Activated T-helper 17 cell treated with anti-CD3 and anti-CD28 coated beads, Interleukin-2, amount 50 U/mL, for 72 hours (primary cell): ENCODE measurements around the gene MAP6D1. TPM values are rescaled to one million over a fixed set of nuclear protein-coding genes. Genes with fewer than 3 reads are reported as not detected.
A peak's percentile ranks its signal among the peaks of the same experiment; 100 is the strongest.
"Not testable (repeated sequence)": the region's sequence is repeated elsewhere in the genome, so short reads cannot be mapped to it uniquely, and the experiment has no call there.

Source experiments
- ATAC-seq: fragments of 150-1000 bp; cut with Tn5 transposase; replicated peaks from 2 replicates; pipeline ENCODE4 v1.10.0; 2021; ENCODE audit warnings: mild to moderate bottlenecking, moderate library complexity
- H3K27ac Mint-ChIP-seq: one replicate; pipeline ENCODE4 v1.8.0; 2022; ENCODE audit warnings: mixed read lengths
- H3K27me3 Mint-ChIP-seq: one replicate; pipeline ENCODE4 v1.8.0; 2022; ENCODE audit warnings: mixed read lengths
- H3K36me3 Mint-ChIP-seq: one replicate; pipeline ENCODE4 v1.8.0; 2022; ENCODE audit warnings: low read depth, mild to moderate bottlenecking, mixed read lengths
- H3K4me1 Mint-ChIP-seq: one replicate; pipeline ENCODE4 v1.8.0; 2022; ENCODE audit warnings: mixed read lengths
- H3K4me3 Mint-ChIP-seq: one replicate; pipeline ENCODE4 v1.8.0; 2022; ENCODE audit warnings: mild to moderate bottlenecking, mixed read lengths
- H3K9me3 Mint-ChIP-seq: one replicate; pipeline ENCODE4 v1.8.0; 2022; ENCODE audit warnings: mixed read lengths
- total RNA-seq, 2 donors: library from RNA; stranded (reverse); gene quantifications; one replicate each; pipeline ENCODE4 v1.2.3, GENCODE V29; 2022

MAP6D1 gene
- total RNA-seq, 2 donors from 2014 or later = 1.4 to 2.0 TPM

DNA sequence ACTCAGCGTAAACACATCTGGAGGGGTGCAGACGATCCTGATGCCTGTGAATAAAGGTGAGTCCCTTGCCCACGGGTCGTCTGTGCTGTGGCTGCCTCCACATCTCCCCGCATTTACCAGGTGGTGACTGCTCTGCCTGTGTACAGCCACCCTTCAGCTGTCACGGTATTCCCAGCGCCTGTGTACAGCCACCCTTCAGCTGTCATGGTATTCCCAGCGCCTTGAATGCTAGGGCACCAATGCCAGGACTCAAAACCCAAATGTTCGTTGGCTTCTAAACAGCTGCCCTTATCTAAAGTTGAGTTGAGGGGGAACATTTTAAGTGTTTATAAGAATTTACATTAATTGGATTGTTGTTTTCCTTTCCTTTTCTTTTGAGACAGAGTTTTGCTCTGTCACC, 27.4 kb downstream of the MAP6D1 start:
- Mint-ChIP-seq H3K4me1 (peaks cover 5% of the 10 kb centered on the region), H3K27me3 (no peaks in the 10 kb centered on the region), H3K27ac (no peak overlapping the region), H3K36me3 (peaks cover 97% of the 10 kb centered on the region), H3K4me3 (no peak overlapping the region), H3K9me3 (no peaks in the 10 kb centered on the region)
- ATAC-seq = no peak

DNA sequence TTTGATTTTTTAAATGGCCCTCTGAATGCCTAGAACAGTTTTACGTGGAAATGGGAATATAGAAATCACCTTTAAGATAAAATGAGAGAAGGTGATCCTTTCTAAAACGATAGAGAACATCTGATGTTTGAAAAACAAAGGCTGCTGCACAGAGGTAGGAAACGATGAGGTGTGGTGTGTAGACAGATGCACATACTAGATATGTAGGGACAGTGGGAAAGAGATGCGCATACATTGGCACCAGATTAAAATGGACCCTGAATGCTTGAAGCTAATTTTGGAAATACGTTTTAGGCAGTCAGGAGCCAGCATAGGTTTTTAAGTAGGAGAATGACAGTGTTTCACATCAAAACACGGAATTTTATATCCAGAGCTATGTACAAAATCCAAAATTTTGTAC, 29.0 kb downstream of the MAP6D1 start:
- Mint-ChIP-seq H3K4me1 (peaks cover 5% of the 10 kb centered on the region), H3K36me3 (peaks cover 97% of the 10 kb centered on the region), H3K4me3 (no peak overlapping the region), H3K27ac (no peak overlapping the region), H3K27me3 (no peaks in the 10 kb centered on the region), H3K9me3 (no peaks in the 10 kb centered on the region)
- no peak for ATAC-seq

DNA sequence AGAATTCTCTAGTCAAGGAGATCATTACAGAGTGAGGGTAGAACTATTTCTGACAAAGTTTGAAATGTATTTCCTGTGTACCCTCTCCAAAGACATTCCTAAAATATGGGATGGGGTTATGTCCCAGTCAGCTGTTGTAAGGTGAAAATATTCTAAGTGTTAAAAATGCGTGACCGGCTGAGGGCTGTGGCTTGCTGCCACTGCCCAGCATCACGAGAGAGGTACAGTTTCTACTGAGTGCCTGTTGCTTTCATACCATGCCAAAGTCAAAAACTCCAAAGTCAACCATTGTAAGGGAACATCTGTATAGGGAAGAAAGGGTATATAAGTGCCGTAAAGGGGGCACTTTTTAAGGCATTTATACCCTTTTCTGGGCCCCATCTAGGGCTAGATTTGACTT, 30.9 kb downstream of the MAP6D1 start:
- no peak for ATAC-seq
- H3K4me1 Mint-ChIP-seq = no peaks in the 10 kb centered on the region
- H3K27me3 Mint-ChIP-seq = no peaks in the 10 kb centered on the region
- H3K36me3 Mint-ChIP-seq = peaks cover 97% of the 10 kb centered on the region
- H3K27ac Mint-ChIP-seq = no peak overlapping the region
- H3K9me3 Mint-ChIP-seq = no peaks in the 10 kb centered on the region
- H3K4me3 Mint-ChIP-seq = no peak overlapping the region

DNA sequence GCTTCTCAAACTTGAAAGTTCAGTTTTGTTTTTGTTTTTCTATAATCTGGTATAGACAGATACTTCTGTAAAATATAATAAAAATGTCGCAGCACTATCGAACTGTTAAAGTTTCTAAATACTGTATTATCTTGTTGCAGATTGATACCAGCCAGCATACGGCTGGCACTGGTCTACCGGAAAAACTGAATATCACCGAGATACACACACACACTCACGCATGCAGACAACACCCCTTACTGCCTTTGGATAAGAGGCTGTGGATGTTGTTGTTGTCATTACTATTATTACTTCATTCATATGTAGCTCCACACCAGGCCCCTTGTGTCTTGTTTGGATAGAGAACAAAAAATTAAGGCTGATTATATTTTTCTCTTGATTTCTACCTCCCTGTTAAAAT, 32.4 kb downstream of the MAP6D1 start:
- Mint-ChIP-seq H3K9me3 (no peaks in the 10 kb centered on the region), H3K27me3 (no peaks in the 10 kb centered on the region), H3K4me3 (no peak overlapping the region), H3K36me3 (peaks cover 97% of the 10 kb centered on the region), H3K4me1 (peaks cover 5% of the 10 kb centered on the region), H3K27ac (no peak overlapping the region)
- no peak for ATAC-seq

DNA sequence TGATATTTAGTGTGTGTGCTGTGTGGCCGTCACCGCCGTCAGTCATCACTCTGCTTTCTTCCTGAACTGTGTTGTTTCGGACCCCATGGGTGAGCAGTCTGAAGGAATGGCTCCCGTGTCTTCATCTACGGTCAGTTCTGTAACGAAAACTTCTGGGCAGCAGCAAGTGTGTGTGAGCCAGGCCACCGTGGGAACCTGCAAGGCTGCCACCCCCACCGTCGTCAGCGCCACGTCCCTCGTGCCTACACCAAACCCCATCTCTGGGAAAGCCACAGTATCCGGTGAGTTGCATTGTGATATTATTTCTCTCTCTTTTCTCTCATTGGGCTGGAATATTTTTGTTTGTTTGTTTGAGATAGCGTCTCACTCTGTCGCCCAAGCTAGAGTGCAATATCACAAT, 34.7 kb downstream of the MAP6D1 start:
- Mint-ChIP-seq H3K27me3 (no peaks in the 10 kb centered on the region), H3K9me3 (no peaks in the 10 kb centered on the region), H3K36me3 (peaks cover 98% of the 10 kb centered on the region), H3K4me1 (peaks cover 5% of the 10 kb centered on the region), H3K4me3 (no peak overlapping the region), H3K27ac (no peak overlapping the region)
- ATAC-seq = no peak

DNA sequence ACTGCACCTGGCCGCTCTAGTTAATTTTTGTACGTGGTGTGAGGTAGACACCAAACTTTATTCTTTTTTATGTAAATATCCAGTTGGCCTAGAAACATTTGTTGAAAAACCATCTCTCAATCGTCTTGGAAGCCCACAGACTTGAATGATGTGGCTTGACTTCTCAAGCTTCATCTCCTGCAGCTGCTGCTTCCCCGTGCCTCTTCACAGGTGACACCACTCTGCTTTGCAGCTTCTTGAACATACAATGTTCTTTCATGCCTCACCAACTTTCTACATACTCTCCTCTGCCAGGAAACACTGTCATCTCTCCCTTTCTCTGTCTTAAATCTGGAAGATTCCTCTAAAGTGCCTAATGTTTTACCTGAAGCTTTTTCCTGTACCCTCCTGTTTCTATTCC, 35.6 kb downstream of the MAP6D1 start:
- H3K36me3 Mint-ChIP-seq = peaks cover 99% of the 10 kb centered on the region
- H3K9me3 Mint-ChIP-seq = no peaks in the 10 kb centered on the region
- H3K4me3 Mint-ChIP-seq = no peak overlapping the region
- H3K27ac Mint-ChIP-seq = no peak overlapping the region
- H3K27me3 Mint-ChIP-seq = no peaks in the 10 kb centered on the region
- ATAC-seq = no peak
- peaks cover 5% of the 10 kb centered on the region for H3K4me1 Mint-ChIP-seq

DNA sequence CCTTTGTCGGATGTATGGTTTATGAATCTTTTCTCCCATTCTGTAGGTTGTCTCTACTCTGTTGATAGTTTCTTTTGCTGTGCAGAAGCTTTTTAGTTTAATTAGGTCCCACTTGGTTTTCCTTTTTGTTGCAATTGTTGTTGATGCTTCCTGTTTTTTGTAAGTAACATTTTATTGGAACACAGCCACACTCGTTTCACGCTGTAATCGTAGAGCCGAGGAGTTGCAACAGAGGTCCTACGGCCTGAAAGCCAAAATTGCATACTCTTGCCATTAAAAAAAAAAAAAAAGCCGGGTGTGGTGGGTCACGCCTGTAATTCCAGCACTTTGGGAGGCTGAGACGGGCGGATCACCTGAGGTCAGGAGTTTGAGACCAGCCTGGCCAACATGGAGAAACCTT, 40.9 kb downstream of the MAP6D1 start:
- not testable (repeated sequence) for H3K9me3 Mint-ChIP-seq, H3K4me1 Mint-ChIP-seq, H3K4me3 Mint-ChIP-seq, ATAC-seq, H3K27me3 Mint-ChIP-seq, H3K27ac Mint-ChIP-seq
- H3K36me3 Mint-ChIP-seq = peaks cover 99% of the 10 kb centered on the region

DNA sequence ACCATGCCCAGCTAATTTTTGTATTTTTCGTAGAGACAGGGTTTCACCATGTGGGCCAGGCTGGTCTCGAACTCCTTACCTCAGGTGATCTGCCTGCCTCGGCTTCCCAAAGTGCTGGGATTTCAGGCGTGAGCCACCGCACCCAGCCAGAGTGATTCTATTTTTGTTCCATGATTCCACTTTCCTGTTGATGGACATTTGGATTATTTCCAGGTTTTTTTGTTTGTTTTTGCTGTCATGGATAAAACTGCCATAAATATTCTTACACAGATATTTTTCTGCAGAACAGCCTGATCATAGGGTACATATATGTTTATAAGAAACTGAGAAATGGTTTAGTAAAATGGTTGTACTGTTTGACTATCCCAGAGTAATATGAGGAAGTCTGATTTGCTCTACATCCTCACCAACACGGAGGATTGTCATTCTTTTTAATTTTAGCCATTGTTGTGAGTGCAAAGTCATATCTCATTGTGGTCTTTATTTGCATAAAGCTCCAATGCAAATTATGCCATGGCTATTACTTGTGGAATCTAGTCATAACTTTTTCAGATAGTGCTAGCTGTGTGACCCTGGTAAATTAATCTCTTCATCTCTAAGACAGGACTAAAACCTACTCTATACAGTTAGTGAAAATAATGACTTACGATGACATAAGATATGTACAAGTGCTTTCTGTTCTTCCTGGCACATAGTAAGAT, 42.7 kb downstream of the MAP6D1 start:
- Mint-ChIP-seq H3K4me3 (no peak overlapping the region), H3K36me3 (peaks cover 100% of the 10 kb centered on the region), H3K9me3 (no peaks in the 10 kb centered on the region), H3K27me3 (no peaks in the 10 kb centered on the region), H3K27ac (peak overlapping the region; percentile 38), H3K4me1 (no peaks in the 10 kb centered on the region)
- peak; percentile 26 for ATAC-seq

DNA sequence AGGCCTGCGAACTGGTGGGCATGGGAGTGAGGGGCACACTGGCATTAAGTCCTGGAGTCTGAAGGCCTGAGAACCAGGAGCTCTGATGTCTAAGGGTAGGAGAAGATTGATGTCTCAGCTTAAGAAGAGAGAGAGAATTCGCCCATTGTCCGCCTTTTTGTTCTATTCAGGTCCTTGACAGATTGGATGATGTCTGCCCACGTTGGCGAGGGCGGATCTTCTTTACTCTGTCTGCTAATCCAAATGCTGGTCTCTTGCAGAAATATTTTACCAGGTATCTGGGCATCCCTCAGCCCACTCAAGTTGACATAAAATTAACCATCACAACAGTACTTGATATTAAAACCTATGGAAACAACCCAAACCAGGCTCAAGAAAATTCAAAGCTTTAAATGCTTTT, 44.1 kb downstream of the MAP6D1 start:
- Mint-ChIP-seq H3K36me3 (peaks cover 100% of the 10 kb centered on the region), H3K27me3 (no peaks in the 10 kb centered on the region), H3K27ac (no peak overlapping the region), H3K4me3 (no peak overlapping the region), H3K4me1 (no peaks in the 10 kb centered on the region), H3K9me3 (no peaks in the 10 kb centered on the region)
- ATAC-seq = no peak

DNA sequence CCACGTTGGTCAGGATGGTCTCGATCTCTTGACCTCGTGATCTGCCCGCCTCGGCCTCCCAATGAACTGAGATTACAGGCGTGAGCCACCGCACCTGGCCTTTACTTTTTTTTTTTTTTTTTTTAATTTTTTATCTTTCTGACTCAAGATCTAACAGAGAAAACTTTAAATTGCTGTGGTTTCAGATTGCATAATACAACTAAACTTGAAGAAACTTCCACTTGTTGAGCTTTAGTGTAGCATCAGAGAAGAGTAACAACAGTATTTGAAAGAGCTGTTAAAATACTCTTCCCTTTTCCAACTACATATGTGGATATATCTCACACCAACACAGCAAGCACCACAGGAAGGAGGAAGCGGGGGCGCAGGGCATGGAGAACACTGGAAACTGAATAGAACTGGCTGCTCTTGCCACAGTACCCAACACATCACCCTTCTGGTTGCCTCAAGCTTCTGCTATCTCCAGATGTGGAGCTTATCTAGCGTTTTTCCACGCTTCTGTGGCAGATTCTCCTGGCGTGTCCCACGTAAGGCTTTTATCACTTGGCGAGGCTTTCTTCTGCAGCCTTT, 45.4 kb downstream of the MAP6D1 start:
- Mint-ChIP-seq H3K4me3 (no peak overlapping the region), H3K27me3 (no peaks in the 10 kb centered on the region), H3K4me1 (no peaks in the 10 kb centered on the region), H3K27ac (no peak overlapping the region), H3K9me3 (no peaks in the 10 kb centered on the region), H3K36me3 (peaks cover 100% of the 10 kb centered on the region)
- ATAC-seq = no peak

DNA sequence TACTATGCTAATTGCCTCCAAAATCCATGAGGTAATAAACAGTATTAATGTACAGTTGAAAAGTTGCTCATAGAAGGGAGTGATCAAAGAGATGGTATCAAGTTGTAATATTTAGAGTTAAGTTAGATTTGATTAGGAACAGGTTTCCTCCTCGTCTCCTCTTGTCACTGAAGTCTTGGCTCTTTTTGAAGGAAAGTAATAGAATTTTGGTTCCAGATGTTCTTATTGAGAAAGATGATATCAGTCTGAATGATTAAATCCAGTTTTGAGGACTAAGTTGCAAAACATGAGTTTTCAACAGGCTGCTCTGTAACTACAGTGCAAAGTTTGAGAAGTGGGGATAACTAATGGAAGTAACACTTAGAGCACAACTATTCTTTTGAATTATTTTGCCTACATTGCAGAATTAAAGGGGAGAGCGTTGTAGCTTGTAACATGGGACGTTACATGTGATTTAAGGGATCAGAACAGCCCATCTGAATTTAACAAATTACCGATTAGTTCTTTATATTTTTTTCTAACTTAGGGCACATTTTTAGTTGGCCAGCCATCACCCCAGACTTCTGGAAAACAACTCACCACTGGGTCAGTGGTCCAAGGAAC, 48.3 kb downstream of the MAP6D1 start:
- no peaks in the 10 kb centered on the region for H3K9me3 Mint-ChIP-seq
- H3K36me3 Mint-ChIP-seq = peaks cover 100% of the 10 kb centered on the region
- no peak overlapping the region for H3K27ac Mint-ChIP-seq
- no peaks in the 10 kb centered on the region for H3K4me1 Mint-ChIP-seq
- no peak for ATAC-seq
- H3K4me3 Mint-ChIP-seq = no peak overlapping the region
- H3K27me3 Mint-ChIP-seq = no peaks in the 10 kb centered on the region

DNA sequence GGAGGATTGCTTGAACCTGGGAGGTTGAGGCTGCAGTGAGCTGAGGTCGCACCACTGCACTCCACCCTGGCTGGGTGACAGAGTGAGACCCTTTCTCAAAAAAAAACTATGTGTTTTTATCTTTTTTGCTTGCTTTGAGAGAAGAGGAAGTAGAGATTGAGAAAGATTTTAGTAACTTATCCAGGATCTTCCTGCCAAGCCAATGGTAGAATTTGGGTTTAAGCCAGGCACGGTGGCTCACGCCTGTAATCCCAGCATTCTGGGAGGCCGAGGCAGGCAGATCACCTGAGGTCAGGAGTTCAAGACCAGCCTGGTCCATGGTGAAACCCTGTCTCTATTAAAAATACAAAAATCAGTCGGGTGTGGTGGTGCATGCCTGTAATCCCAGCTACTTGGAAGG, 48.9 kb downstream of the MAP6D1 start:
- H3K27ac Mint-ChIP-seq, ATAC-seq: not testable (repeated sequence)
- peaks cover 100% of the 10 kb centered on the region for H3K36me3 Mint-ChIP-seq

DNA sequence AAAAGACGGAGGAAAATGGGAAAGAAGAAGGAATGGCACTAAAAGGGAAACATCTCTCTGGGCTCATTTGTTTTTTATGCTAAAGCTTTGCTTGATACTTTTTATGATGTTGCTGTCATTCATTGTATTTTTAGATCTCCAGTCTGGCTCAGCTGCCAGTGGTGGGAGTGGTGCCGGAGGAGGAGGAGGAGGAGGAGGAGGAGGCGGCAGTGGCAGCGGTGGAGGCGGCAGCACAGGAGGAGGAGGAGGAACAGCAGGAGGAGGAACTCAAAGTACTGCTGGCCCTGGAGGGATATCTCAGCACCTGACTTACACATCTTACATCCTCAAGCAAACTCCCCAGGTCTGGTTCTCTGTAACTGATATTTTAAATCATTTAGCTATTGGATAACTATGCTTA, 49.6 kb downstream of the MAP6D1 start:
- Mint-ChIP-seq H3K4me3 (no peak overlapping the region), H3K36me3 (peaks cover 100% of the 10 kb centered on the region), H3K4me1 (no peaks in the 10 kb centered on the region), H3K9me3 (no peaks in the 10 kb centered on the region), H3K27me3 (no peaks in the 10 kb centered on the region), H3K27ac (no peak overlapping the region)
- no peak for ATAC-seq

More for the DNA sequence above, 48.9 kb downstream of the MAP6D1 start:
- H3K9me3 Mint-ChIP-seq, H3K4me1 Mint-ChIP-seq, H3K4me3 Mint-ChIP-seq, H3K27me3 Mint-ChIP-seq: not testable (repeated sequence)

DNA sequence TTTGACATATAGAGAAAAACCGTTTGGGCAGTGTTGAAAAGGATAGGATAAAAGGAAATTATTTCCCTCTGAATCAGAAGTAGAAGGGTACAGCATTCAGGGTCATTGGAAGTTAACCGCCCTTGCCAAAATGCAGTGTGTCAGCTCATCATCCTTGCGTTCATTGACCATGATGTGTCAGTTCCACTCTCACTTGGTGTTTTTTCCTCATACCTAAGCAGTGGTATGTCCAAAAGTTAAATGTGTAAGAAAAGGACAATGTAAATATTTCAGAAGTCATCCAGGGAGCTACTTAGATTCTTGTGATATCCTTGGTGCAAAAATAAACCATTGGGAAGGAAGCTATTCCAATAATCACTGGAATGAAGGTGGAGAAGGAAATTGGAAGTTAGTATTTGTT, 50.7 kb downstream of the MAP6D1 start:
- no peak overlapping the region for H3K27ac Mint-ChIP-seq
- ATAC-seq = no peak
- no peaks in the 10 kb centered on the region for H3K27me3 Mint-ChIP-seq
- H3K4me3 Mint-ChIP-seq = no peak overlapping the region
- no peaks in the 10 kb centered on the region for H3K9me3 Mint-ChIP-seq
- H3K36me3 Mint-ChIP-seq = peaks cover 97% of the 10 kb centered on the region
- H3K4me1 Mint-ChIP-seq = no peaks in the 10 kb centered on the region

DNA sequence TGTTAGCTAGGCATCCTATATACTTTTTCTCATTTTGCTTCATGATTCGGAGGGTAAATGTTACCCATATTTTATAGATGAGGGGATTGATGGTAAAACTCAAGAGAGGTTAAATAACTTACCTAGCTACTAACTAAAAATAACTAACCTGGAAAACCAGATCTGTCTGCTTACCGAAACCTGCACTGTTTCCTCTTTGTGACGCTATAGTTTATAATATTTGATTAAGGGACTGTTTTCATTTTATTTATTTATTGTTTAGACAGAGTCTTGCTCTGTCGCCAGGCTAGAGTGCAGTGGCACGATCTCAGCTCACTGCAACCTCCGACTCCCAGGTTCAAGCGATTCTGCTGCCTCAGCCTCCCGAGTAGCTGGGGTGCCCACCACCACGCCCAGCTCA, 55.9 kb downstream of the MAP6D1 start:
- H3K4me3 Mint-ChIP-seq = no peak overlapping the region
- H3K27ac Mint-ChIP-seq = peak overlapping the region; percentile 48
- no peaks in the 10 kb centered on the region for H3K27me3 Mint-ChIP-seq
- peaks cover 96% of the 10 kb centered on the region for H3K36me3 Mint-ChIP-seq
- no peaks in the 10 kb centered on the region for H3K9me3 Mint-ChIP-seq
- no peak for ATAC-seq
- peaks cover 5% of the 10 kb centered on the region for H3K4me1 Mint-ChIP-seq
